SK-N-SH treated with all-trans-retinoic acid at 6 μM for 48 hours (cell line): ENCODE data around the gene SLC1A6.

Experiments used
- ATAC-seq: fragments of 200-7000 bp; cut with Tn5 transposase; 3 replicates; pipeline ENCODE4 v1.9.1; 2020; ENCODE audit warnings: mild to moderate bottlenecking, moderate library complexity
- ARNTL ChIP-seq: fragments of 450-650 bp; formaldehyde crosslinking; IDR thresholded peaks from 2 replicates; pipeline ENCODE4 v1.5.0; 2020; ENCODE audit warnings: low read depth, mild to moderate bottlenecking, moderate library complexity, borderline replicate concordance
- BACH2 ChIP-seq: fragments of 250-450 bp; sonication (Bioruptor Pico); IDR thresholded peaks from 2 replicates; pipeline ENCODE4 v1.9.0; 2021; ENCODE audit warnings: mild to moderate bottlenecking, borderline replicate concordance
- CREB5 ChIP-seq: fragments of 250-450 bp; sonication (Bioruptor Pico); IDR thresholded peaks from 2 replicates; pipeline ENCODE4 v1.5.1; 2020; ENCODE audit warnings: low read depth, mild to moderate bottlenecking, moderate library complexity
- CSDC2 ChIP-seq: fragments of 250-450 bp; sonication (Bioruptor Pico); IDR thresholded peaks from 2 replicates; pipeline ENCODE4 v1.5.0; 2020; ENCODE audit warnings: mild to moderate bottlenecking, moderate library complexity
- ESRRG ChIP-seq: fragments of 250-450 bp; sonication (Bioruptor Pico); IDR thresholded peaks from 2 replicates; pipeline ENCODE4 v1.6.1; 2021; ENCODE audit warnings: mild to moderate bottlenecking
- ISL1 ChIP-seq: fragments of 250-450 bp; sonication (Bioruptor Pico); IDR thresholded peaks from 2 replicates; pipeline ENCODE4 v2.1.2; 2022; ENCODE audit warnings: mild to moderate bottlenecking, moderate library complexity
- OSR1 ChIP-seq: fragments of 250-450 bp; sonication (Bioruptor Pico); IDR thresholded peaks from 2 replicates; pipeline ENCODE4 v1.8.0; 2022; ENCODE audit warnings: moderate library complexity, mild to moderate bottlenecking, inconsistent platforms
- PATZ1 ChIP-seq: fragments of 250-450 bp; sonication (Bioruptor Pico); IDR thresholded peaks from 2 replicates; pipeline ENCODE4 v1.8.0; 2020; ENCODE audit warnings: mild to moderate bottlenecking, moderate library complexity, borderline replicate concordance
- PPARA ChIP-seq: fragments of 250-450 bp; sonication (Bioruptor Pico); IDR thresholded peaks from 2 replicates; pipeline ENCODE4 v1.5.0; 2020; ENCODE audit warnings: mild to moderate bottlenecking, borderline replicate concordance
- RARB ChIP-seq: fragments of 250-450 bp; sonication (Bioruptor Pico); IDR thresholded peaks from 2 replicates; pipeline ENCODE4 v1.8.0; 2021; ENCODE audit warnings: mild to moderate bottlenecking, moderate library complexity
- SNAI2 ChIP-seq: fragments of 250-450 bp; sonication (Bioruptor Pico); IDR thresholded peaks from 2 replicates; pipeline ENCODE4 v1.5.0; 2020; ENCODE audit warnings: mild to moderate bottlenecking, moderate library complexity
- TCF4 ChIP-seq: fragments of 250-450 bp; sonication (Bioruptor Pico); IDR thresholded peaks from 2 replicates; pipeline ENCODE4 v1.8.0; 2021; ENCODE audit warnings: mild to moderate bottlenecking, moderate library complexity, borderline replicate concordance
- TOX ChIP-seq: fragments of 250-450 bp; sonication (Bioruptor Pico); IDR thresholded peaks from 2 replicates; pipeline ENCODE4 v1.8.0; 2021; ENCODE audit warnings: mild to moderate bottlenecking, moderate library complexity, borderline replicate concordance
- ZC3H10 ChIP-seq: fragments of 250-450 bp; sonication (Bioruptor Pico); IDR thresholded peaks from 2 replicates; pipeline ENCODE4 v1.5.1; 2021; ENCODE audit warnings: mild to moderate bottlenecking, moderate library complexity
- ZFP3 ChIP-seq: fragments of 250-450 bp; sonication (Bioruptor Pico); IDR thresholded peaks from 2 replicates; pipeline ENCODE4 v1.5.0; 2020; ENCODE audit warnings: mild to moderate bottlenecking, moderate library complexity
- ZFP30 ChIP-seq: fragments of 450-650 bp; formaldehyde crosslinking; IDR thresholded peaks from 2 replicates; pipeline ENCODE4 v1.5.0; 2022; ENCODE audit warnings: mild to moderate bottlenecking, moderate library complexity
- ZNF565 ChIP-seq: fragments of 450-650 bp; formaldehyde crosslinking; conservative IDR thresholded peaks from 2 replicates; pipeline ENCODE4 v1.5.0; 2020; ENCODE audit warnings: low read depth, mild to moderate bottlenecking, moderate library complexity
- ZNF70 ChIP-seq: fragments of 450-650 bp; formaldehyde crosslinking; IDR thresholded peaks from 2 replicates; pipeline ENCODE4 v1.5.0; 2020; ENCODE audit warnings: mild to moderate bottlenecking, moderate library complexity
- ZNF8 ChIP-seq: fragments of 450-650 bp; formaldehyde crosslinking; IDR thresholded peaks from 2 replicates; pipeline ENCODE4 v1.5.0; 2020; ENCODE audit warnings: mild to moderate bottlenecking, moderate library complexity
- TF ChIP-seq, protein P1 (sequence below): fragments of 250-450 bp; sonication (Bioruptor Pico); IDR thresholded peaks from 2 replicates; pipeline ENCODE4 v1.5.0; 2020; ENCODE audit warnings: mild to moderate bottlenecking, moderate library complexity
- TF ChIP-seq, protein P2 (sequence below): fragments of 250-450 bp; sonication (Bioruptor Pico); IDR thresholded peaks from 2 replicates; pipeline ENCODE4 v1.5.1; 2021; ENCODE audit warnings: mild to moderate bottlenecking, moderate library complexity

Gene SLC1A6

GRCh38 chr19:14915116-14915515, 64.5 kb downstream of the SLC1A6 start:
- ATAC-seq = no peak
- TF ChIP-seq RARB (CRISPR knock-in tag) (no peak), ISL1 (CRISPR knock-in tag) (no peak), CSDC2 (no peak), ZFP30 (CRISPR knock-in tag) (no peak), CREB5 (CRISPR knock-in tag) (no peak), TOX (no peak), ESRRG (CRISPR knock-in tag) (no peak), TCF4 (CRISPR knock-in tag) (no peak), ZFP3 (no peak), BACH2 (CRISPR knock-in tag) (no peak), OSR1 (CRISPR knock-in tag) (no peak), ZNF565 (CRISPR knock-in tag) (no peak), ZC3H10 (CRISPR knock-in tag) (no peak), ARNTL (CRISPR knock-in tag) (no peak), SNAI2 (CRISPR knock-in tag) (no peak), PPARA (no peak)
- TF ChIP-seq, protein P1, sequence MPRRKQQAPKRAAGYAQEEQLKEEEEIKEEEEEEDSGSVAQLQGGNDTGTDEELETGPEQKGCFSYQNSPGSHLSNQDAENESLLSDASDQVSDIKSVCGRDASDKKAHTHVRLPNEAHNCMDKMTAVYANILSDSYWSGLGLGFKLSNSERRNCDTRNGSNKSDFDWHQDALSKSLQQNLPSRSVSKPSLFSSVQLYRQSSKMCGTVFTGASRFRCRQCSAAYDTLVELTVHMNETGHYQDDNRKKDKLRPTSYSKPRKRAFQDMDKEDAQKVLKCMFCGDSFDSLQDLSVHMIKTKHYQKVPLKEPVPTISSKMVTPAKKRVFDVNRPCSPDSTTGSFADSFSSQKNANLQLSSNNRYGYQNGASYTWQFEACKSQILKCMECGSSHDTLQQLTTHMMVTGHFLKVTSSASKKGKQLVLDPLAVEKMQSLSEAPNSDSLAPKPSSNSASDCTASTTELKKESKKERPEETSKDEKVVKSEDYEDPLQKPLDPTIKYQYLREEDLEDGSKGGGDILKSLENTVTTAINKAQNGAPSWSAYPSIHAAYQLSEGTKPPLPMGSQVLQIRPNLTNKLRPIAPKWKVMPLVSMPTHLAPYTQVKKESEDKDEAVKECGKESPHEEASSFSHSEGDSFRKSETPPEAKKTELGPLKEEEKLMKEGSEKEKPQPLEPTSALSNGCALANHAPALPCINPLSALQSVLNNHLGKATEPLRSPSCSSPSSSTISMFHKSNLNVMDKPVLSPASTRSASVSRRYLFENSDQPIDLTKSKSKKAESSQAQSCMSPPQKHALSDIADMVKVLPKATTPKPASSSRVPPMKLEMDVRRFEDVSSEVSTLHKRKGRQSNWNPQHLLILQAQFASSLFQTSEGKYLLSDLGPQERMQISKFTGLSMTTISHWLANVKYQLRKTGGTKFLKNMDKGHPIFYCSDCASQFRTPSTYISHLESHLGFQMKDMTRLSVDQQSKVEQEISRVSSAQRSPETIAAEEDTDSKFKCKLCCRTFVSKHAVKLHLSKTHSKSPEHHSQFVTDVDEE (CRISPR knock-in tag) = no peak
- TF ChIP-seq, protein P2, sequence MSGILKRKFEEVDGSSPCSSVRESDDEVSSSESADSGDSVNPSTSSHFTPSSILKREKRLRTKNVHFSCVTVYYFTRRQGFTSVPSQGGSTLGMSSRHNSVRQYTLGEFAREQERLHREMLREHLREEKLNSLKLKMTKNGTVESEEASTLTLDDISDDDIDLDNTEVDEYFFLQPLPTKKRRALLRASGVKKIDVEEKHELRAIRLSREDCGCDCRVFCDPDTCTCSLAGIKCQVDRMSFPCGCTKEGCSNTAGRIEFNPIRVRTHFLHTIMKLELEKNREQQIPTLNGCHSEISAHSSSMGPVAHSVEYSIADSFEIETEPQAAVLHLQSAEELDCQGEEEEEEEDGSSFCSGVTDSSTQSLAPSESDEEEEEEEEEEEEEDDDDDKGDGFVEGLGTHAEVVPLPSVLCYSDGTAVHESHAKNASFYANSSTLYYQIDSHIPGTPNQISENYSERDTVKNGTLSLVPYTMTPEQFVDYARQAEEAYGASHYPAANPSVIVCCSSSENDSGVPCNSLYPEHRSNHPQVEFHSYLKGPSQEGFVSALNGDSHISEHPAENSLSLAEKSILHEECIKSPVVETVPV (CRISPR knock-in tag) = no peak
- TF ChIP-seq, all 23 proteins: peak for 0

DNA sequence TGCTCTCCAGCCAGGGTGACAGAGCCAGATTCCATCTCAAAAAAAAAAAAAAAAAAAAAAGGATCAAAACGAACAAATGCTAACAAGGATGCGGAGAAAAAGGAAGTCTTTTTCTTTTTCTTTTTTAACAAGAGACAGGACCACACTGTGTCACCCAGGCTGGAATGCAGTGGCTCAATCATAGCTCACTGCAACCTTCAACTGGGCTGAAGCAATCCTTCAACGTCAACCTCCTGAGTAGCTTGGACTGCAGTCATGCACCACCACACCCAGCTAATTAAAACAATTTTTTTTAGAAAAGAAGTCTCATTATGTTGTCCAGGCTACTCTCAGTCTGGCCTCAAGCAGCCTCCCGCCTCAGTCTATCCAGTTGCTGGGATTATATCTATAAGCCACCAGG, 73.0 kb downstream of the SLC1A6 start:
- no peak for TF ChIP-seq CSDC2
- TF ChIP-seq RARB (CRISPR knock-in tag) = no peak
- no peak for ATAC-seq

DNA sequence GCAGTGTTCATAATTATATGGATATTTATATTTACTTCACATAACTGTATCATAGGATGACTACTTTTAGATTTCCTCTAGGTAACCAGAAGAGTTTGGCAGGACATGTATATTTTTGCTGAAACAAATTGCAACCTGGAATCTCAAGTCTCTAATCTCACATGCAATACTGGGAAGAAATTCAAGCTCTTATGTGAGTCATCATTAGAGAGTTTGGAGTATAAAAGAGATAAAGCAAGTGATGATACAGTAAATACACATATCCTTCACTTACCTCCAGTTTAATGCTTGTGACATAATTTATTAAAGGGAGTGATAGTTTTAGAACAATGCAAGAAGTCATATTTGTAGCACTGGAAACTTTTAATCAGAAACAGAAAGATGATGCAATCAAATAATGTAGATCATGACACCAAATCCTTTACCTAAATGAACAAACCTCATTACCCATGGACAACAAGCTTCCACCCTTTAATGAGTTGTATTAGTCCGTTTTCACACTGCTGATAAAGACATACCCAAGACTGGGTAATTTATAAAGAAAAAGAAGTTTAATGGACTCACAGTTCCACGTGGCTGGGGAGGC, 77.9 kb downstream of the SLC1A6 start:
- TF ChIP-seq SNAI2 (CRISPR knock-in tag) (no peak), OSR1 (CRISPR knock-in tag) (no peak), PATZ1 (CRISPR knock-in tag) (no peak), TCF4 (CRISPR knock-in tag) (no peak), ZNF70 (CRISPR knock-in tag) (no peak), ZFP3 (no peak), ISL1 (CRISPR knock-in tag) (no peak), ZNF565 (CRISPR knock-in tag) (no peak), RARB (CRISPR knock-in tag) (no peak), ZNF8 (no peak), PPARA (no peak), TOX (no peak), ZC3H10 (CRISPR knock-in tag) (no peak), ESRRG (CRISPR knock-in tag) (no peak), ARNTL (CRISPR knock-in tag) (no peak)
- TF ChIP-seq, protein P1 (CRISPR knock-in tag) = no peak
- ATAC-seq = no peak
